ENCODE measurements around the gene DIP2A. TPM values are rescaled to one million over a fixed set of nuclear protein-coding genes. Genes with fewer than 3 reads are reported as not detected.
"Not testable (repeated sequence)": the region's sequence is repeated elsewhere in the genome, so short reads cannot be mapped to it uniquely, and the experiment has no call there.

The DIP2A gene
- total RNA-seq, 2 donors from 2014 or later = 51.0 to 52.2 TPM

DNA sequence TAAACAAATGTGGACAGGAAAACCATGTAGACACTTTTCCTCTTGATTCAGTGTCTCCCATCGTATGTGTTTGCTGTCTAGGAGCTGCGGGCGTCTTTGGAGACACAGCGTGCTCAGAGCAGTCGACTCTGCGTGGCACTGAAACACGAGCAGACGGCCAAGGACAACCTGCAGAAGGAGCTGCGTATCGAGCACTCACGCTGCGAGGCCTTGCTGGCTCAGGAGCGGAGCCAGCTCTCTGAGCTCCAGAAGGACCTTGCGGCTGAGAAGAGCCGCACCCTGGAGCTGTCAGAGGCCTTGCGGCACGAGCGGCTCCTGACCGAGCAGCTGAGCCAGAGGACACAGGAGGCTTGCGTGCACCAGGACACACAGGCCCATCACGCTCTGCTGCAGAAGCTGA lies 27.2 kb upstream of the DIP2A start:
- H3K9me3 Mint-ChIP-seq = no peaks in the 10 kb centered on the region
- H3K27ac Mint-ChIP-seq = no peak overlapping the region
- Histone ChIP-seq H3K27me3 (ENCODE audit: control insufficient read depth, insufficient read depth, low read length, poor library complexity, severe bottlenecking) (no peaks in the 10 kb centered on the region), H3K9me3 (ENCODE audit: control insufficient read depth, low read length) (no peaks in the 10 kb centered on the region), H3K4me1 (ENCODE audit: control insufficient read depth, insufficient read depth, low read length) (no peaks in the 10 kb centered on the region), H3K4me3 (ENCODE audit: low read length) (no peak overlapping the region), H3K27ac (ENCODE audit: low read depth, low read length) (no peak overlapping the region), H3K36me3 (ENCODE audit: control insufficient read depth, insufficient read depth, low read length) (peaks cover 59% of the 10 kb centered on the region), H3K9ac (ENCODE audit: extremely low read depth, low read length, poor library complexity, severe bottlenecking) (no peak overlapping the region)
- WGBS, 2 experiments (ENCODE audit: insufficient coverage in 1 of 2, insufficient read length in 1 of 2) = 94 to 97% methylated on average over 20 to 21 of the region's 21 CpGs
- no peaks in the 10 kb centered on the region for H3K27me3 Mint-ChIP-seq (ENCODE audit: insufficient read depth)
- no peak overlapping the region for H3K4me3 Mint-ChIP-seq
- DNase-seq = peak; percentile 32
- TF ChIP-seq, protein P1, sequence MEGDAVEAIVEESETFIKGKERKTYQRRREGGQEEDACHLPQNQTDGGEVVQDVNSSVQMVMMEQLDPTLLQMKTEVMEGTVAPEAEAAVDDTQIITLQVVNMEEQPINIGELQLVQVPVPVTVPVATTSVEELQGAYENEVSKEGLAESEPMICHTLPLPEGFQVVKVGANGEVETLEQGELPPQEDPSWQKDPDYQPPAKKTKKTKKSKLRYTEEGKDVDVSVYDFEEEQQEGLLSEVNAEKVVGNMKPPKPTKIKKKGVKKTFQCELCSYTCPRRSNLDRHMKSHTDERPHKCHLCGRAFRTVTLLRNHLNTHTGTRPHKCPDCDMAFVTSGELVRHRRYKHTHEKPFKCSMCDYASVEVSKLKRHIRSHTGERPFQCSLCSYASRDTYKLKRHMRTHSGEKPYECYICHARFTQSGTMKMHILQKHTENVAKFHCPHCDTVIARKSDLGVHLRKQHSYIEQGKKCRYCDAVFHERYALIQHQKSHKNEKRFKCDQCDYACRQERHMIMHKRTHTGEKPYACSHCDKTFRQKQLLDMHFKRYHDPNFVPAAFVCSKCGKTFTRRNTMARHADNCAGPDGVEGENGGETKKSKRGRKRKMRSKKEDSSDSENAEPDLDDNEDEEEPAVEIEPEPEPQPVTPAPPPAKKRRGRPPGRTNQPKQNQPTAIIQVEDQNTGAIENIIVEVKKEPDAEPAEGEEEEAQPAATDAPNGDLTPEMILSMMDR (conservative IDR thresholded peaks at IDR 0.05) = no peak
- no peaks in the 10 kb centered on the region for H3K4me1 Mint-ChIP-seq
- peaks cover 48% of the 10 kb centered on the region for H3K36me3 Mint-ChIP-seq (ENCODE audit: low read depth)

DNA sequence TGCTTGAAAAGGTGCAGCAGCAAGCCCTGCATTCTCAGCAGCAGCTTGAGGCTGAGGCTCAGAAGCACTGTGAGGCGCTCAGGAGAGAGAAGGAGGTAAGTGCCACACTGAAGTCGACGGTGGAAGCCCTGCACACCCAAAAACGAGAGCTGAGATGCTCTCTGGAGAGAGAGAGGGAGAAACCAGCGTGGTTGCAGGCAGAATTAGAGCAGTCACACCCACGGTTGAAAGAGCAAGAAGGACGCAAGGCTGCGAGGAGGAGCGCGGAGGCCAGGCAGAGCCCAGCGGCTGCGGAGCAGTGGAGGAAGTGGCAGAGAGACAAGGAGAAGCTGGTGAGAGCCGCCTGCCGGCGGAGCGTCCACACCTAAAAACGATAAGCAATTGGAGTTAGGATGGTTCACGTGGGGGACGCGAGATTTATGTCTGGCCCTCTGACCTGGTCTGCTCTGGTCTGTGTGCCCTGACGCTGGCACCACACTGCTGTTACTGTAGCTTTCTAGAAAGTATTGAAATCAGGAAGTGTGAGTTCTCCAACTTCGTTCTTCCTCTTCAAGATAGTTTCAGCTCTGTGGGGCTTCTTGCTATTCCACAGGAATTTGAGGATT lies 26.7 kb upstream of the DIP2A start:
- Histone ChIP-seq H3K9ac (ENCODE audit: extremely low read depth, low read length, poor library complexity, severe bottlenecking) (no peak overlapping the region), H3K27ac (ENCODE audit: low read depth, low read length) (no peak overlapping the region), H3K4me3 (ENCODE audit: low read length) (no peak overlapping the region), H3K27me3 (ENCODE audit: control insufficient read depth, insufficient read depth, low read length, poor library complexity, severe bottlenecking) (no peaks in the 10 kb centered on the region), H3K9me3 (ENCODE audit: control insufficient read depth, low read length) (no peaks in the 10 kb centered on the region), H3K36me3 (ENCODE audit: control insufficient read depth, insufficient read depth, low read length) (peaks cover 64% of the 10 kb centered on the region), H3K4me1 (ENCODE audit: control insufficient read depth, insufficient read depth, low read length) (no peaks in the 10 kb centered on the region)
- Mint-ChIP-seq H3K4me1 (no peaks in the 10 kb centered on the region), H3K27me3 (ENCODE audit: insufficient read depth) (no peaks in the 10 kb centered on the region), H3K4me3 (no peak overlapping the region), H3K9me3 (no peaks in the 10 kb centered on the region), H3K27ac (no peak overlapping the region), H3K36me3 (ENCODE audit: low read depth) (peaks cover 51% of the 10 kb centered on the region)
- TF ChIP-seq, protein P1 (conservative IDR thresholded peaks at IDR 0.05) = no peak
- 96% methylated on average over 13 to 22 of the region's 22 CpGs for WGBS, 2 experiments (ENCODE audit: insufficient coverage in 1 of 2, insufficient read length in 1 of 2)
- no peak for DNase-seq

DNA sequence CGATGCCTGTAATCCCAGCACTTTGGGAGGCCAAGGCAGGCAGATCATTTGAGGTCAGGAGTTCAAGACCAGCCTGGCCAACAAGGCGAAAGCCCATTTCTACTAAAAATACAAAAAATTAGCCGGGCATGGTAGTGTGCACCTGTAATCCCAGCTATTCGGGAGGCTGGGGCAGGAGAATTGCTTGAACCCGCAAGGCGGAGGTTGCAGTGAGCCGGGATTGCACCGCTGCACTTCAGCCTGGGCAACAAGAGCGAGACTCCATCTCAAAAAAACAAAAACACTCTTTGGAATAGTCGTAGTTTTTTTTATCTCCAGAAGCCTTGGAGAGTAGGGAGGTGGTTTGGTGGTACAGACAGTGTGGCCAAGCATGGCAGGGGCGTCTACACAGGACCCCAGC lies 25.6 kb upstream of the DIP2A start:
- not testable (repeated sequence) for H3K4me1 Mint-ChIP-seq; H3K27ac ChIP-seq (ENCODE audit: low read depth, low read length); DNase-seq; H3K9me3 Mint-ChIP-seq; H3K4me1 ChIP-seq (ENCODE audit: control insufficient read depth, insufficient read depth, low read length); H3K27ac Mint-ChIP-seq; H3K4me3 ChIP-seq (ENCODE audit: low read length); H3K4me3 Mint-ChIP-seq; H3K27me3 Mint-ChIP-seq (ENCODE audit: insufficient read depth); H3K9ac ChIP-seq (ENCODE audit: extremely low read depth, low read length, poor library complexity, severe bottlenecking); H3K27me3 ChIP-seq (ENCODE audit: control insufficient read depth, insufficient read depth, low read length, poor library complexity, severe bottlenecking); H3K9me3 ChIP-seq (ENCODE audit: control insufficient read depth, low read length)
- WGBS, 2 experiments (ENCODE audit: insufficient coverage in 1 of 2, insufficient read length in 1 of 2) = 89 to 93% methylated on average over 8 to 11 of the region's 11 CpGs
- peaks cover 70% of the 10 kb centered on the region for H3K36me3 ChIP-seq (ENCODE audit: control insufficient read depth, insufficient read depth, low read length)
- peaks cover 60% of the 10 kb centered on the region for H3K36me3 Mint-ChIP-seq (ENCODE audit: low read depth)

Measured in endodermal cell (in vitro differentiated cells).